MM.1S (cell line): Measurements from ENCODE around the gene KIF21B.

Experiments
- EZH2phosphoT487 ChIP-seq: fragments of 300-600 bp; sonication (generic); IDR thresholded peaks from 2 replicates; pipeline ENCODE4 v1.6.1; 2018; ENCODE audit warnings: antibody characterized with exemption, low read length
- TF ChIP-seq, protein P1 (sequence below): fragments of 300-600 bp; sonication (generic); IDR thresholded peaks from 2 replicates; pipeline ENCODE4 v1.5.1; 2016; ENCODE audit warnings: antibody characterized with exemption, low read length, mixed read lengths

- TF ChIP-seq, protein P1, sequence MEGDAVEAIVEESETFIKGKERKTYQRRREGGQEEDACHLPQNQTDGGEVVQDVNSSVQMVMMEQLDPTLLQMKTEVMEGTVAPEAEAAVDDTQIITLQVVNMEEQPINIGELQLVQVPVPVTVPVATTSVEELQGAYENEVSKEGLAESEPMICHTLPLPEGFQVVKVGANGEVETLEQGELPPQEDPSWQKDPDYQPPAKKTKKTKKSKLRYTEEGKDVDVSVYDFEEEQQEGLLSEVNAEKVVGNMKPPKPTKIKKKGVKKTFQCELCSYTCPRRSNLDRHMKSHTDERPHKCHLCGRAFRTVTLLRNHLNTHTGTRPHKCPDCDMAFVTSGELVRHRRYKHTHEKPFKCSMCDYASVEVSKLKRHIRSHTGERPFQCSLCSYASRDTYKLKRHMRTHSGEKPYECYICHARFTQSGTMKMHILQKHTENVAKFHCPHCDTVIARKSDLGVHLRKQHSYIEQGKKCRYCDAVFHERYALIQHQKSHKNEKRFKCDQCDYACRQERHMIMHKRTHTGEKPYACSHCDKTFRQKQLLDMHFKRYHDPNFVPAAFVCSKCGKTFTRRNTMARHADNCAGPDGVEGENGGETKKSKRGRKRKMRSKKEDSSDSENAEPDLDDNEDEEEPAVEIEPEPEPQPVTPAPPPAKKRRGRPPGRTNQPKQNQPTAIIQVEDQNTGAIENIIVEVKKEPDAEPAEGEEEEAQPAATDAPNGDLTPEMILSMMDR = no peak
- TF ChIP-seq EZH2phosphoT487 = no peak
These were observed 7.9 kb downstream of the KIF21B start for GRCh38 chr1:201015551-201016091.
